Activated T-cell treated with anti-CD3 and anti-CD28 coated beads, Interleukin-2, amount 50 U/mL, for 4 hours (primary cell): ENCODE measurements around the gene PIMREG. TPM values are rescaled to one million over a fixed set of nuclear protein-coding genes. Genes with fewer than 3 reads are reported as not detected.

ENCODE experiments used
- ATAC-seq, 2 donors: fragments of 200-7000 bp; cut with Tn5 transposase; one replicate each; pipeline ENCODE4 v1.10.0; 2021
- DNase-seq: peaks from one replicate; pipeline ENCODE4 v3.0.0-alpha.2; 2020
- H3K27me3 Mint-ChIP-seq: one replicate; pipeline ENCODE4 v1.8.0; 2021; ENCODE audit warnings: low read depth, mixed read lengths
- H3K36me3 Mint-ChIP-seq: one replicate; pipeline ENCODE4 v1.8.0; 2022; ENCODE audit warnings: mixed read lengths; ENCODE audit not compliant: insufficient read depth
- H3K4me1 Mint-ChIP-seq: one replicate; pipeline ENCODE4 v1.8.0; 2021; ENCODE audit warnings: low read depth, mixed read lengths
- H3K4me3 Mint-ChIP-seq: one replicate; pipeline ENCODE4 v1.8.0; 2021; ENCODE audit warnings: mild to moderate bottlenecking, moderate library complexity, mixed read lengths
- H3K9me3 Mint-ChIP-seq: one replicate; pipeline ENCODE4 v1.8.0; 2021; ENCODE audit warnings: mixed read lengths
- total RNA-seq, 3 donors: library from RNA; stranded (reverse); gene quantifications; one replicate each; pipeline ENCODE4 v1.2.1, GENCODE V29; 2021

The PIMREG gene
- total RNA-seq = 1 to 10 TPM in 2 of 3 donors, under 1 TPM in 1; 0.82 to 1.9 (median 1.7) TPM

- DNase-seq (peak; percentile 93), ATAC-seq (peak; percentile 96 to 97)
- Mint-ChIP-seq H3K27me3 (peaks cover 4% of the 10 kb centered on the region), H3K9me3 (no peaks in the 10 kb centered on the region), H3K4me3 (peak within 1 kb of the TSS; percentile 81), H3K4me1 (peaks cover 11% of the 10 kb centered on the region), H3K36me3 (no peaks in the 10 kb centered on the region)
Measured at GRCh38 chr17:6443692-6444570, at the start of gene PIMREG. Gene PIMREG, plus strand, starts transcription at chr17:6444455. Its CDS starts 656 bp downstream, at chr17:6445111.

- Mint-ChIP-seq H3K36me3 (no peaks in the 10 kb centered on the region), H3K27me3 (peaks cover 30% of the 10 kb centered on the region), H3K4me3 (no peak overlapping the region), H3K9me3 (peaks cover 5% of the 10 kb centered on the region), H3K4me1 (no peaks in the 10 kb centered on the region)
- no peak for DNase-seq
- no peak for ATAC-seq
Measured at GRCh38 chr17:6398955-6399354, 45.3 kb upstream of the PIMREG start.

GRCh38 chr17:6402258-6402657, 42.0 kb upstream of the PIMREG start:
- Mint-ChIP-seq H3K4me1 (no peaks in the 10 kb centered on the region), H3K4me3 (no peak overlapping the region), H3K27me3 (peaks cover 16% of the 10 kb centered on the region), H3K9me3 (peaks cover 5% of the 10 kb centered on the region), H3K36me3 (no peaks in the 10 kb centered on the region)
- ATAC-seq (no peak), DNase-seq (no peak)

- Mint-ChIP-seq H3K36me3 (no peaks in the 10 kb centered on the region), H3K27me3 (peaks cover 27% of the 10 kb centered on the region), H3K9me3 (no peaks in the 10 kb centered on the region), H3K4me3 (no peak overlapping the region), H3K4me1 (no peaks in the 10 kb centered on the region)
- no peak for ATAC-seq
- no peak for DNase-seq
Measured at GRCh38 chr17:6408276-6408675, 36.0 kb upstream of the PIMREG start.

- H3K4me3 Mint-ChIP-seq = no peak overlapping the region
- DNase-seq (no peak), ATAC-seq (no peak)
- peaks cover 28% of the 10 kb centered on the region for H3K27me3 Mint-ChIP-seq
- H3K9me3 Mint-ChIP-seq = no peaks in the 10 kb centered on the region
- no peaks in the 10 kb centered on the region for H3K4me1 Mint-ChIP-seq
- no peaks in the 10 kb centered on the region for H3K36me3 Mint-ChIP-seq
Measured at GRCh38 chr17:6408735-6409134, 35.5 kb upstream of the PIMREG start.

- Mint-ChIP-seq H3K4me1 (no peaks in the 10 kb centered on the region), H3K27me3 (peaks cover 26% of the 10 kb centered on the region), H3K9me3 (no peaks in the 10 kb centered on the region), H3K4me3 (no peak overlapping the region), H3K36me3 (no peaks in the 10 kb centered on the region)
- DNase-seq (no peak), ATAC-seq (peak; percentile 53 to 59)
Measured at GRCh38 chr17:6413065-6413464, 31.2 kb upstream of the PIMREG start.

GRCh38 chr17:6415616-6416015, 28.6 kb upstream of the PIMREG start:
- Mint-ChIP-seq H3K4me3 (no peak overlapping the region), H3K36me3 (no peaks in the 10 kb centered on the region), H3K9me3 (no peaks in the 10 kb centered on the region), H3K4me1 (no peaks in the 10 kb centered on the region), H3K27me3 (peaks cover 19% of the 10 kb centered on the region)
- ATAC-seq = no peak
- no peak for DNase-seq

GRCh38 chr17:6420173-6420641, 24.0 kb upstream of the PIMREG start:
- DNase-seq (no peak), ATAC-seq (peak; percentile 35 to 50)
- Mint-ChIP-seq H3K4me3 (no peak overlapping the region), H3K4me1 (no peaks in the 10 kb centered on the region), H3K27me3 (peaks cover 24% of the 10 kb centered on the region), H3K9me3 (no peaks in the 10 kb centered on the region), H3K36me3 (no peaks in the 10 kb centered on the region)

GRCh38 chr17:6421700-6422604, 22.3 kb upstream of the PIMREG start:
- no peak overlapping the region for H3K4me3 Mint-ChIP-seq
- ATAC-seq (peak; percentile 64 to 75), DNase-seq (peak; percentile 63)
- H3K36me3 Mint-ChIP-seq = no peaks in the 10 kb centered on the region
- H3K4me1 Mint-ChIP-seq = peaks cover 2% of the 10 kb centered on the region
- H3K9me3 Mint-ChIP-seq = no peaks in the 10 kb centered on the region
- H3K27me3 Mint-ChIP-seq = peaks cover 19% of the 10 kb centered on the region

- H3K36me3 Mint-ChIP-seq = no peaks in the 10 kb centered on the region
- ATAC-seq = no peak
- peaks cover 10% of the 10 kb centered on the region for H3K4me1 Mint-ChIP-seq
- no peak overlapping the region for H3K4me3 Mint-ChIP-seq
- H3K9me3 Mint-ChIP-seq = no peaks in the 10 kb centered on the region
- H3K27me3 Mint-ChIP-seq = peaks cover 19% of the 10 kb centered on the region
- no peak for DNase-seq
Measured at GRCh38 chr17:6422654-6423241, 21.5 kb upstream of the PIMREG start.

- Mint-ChIP-seq H3K4me3 (no peak overlapping the region), H3K4me1 (peaks cover 18% of the 10 kb centered on the region), H3K9me3 (no peaks in the 10 kb centered on the region), H3K27me3 (peaks cover 19% of the 10 kb centered on the region), H3K36me3 (no peaks in the 10 kb centered on the region)
- DNase-seq (no peak), ATAC-seq (no peak)
Measured at GRCh38 chr17:6423931-6424330, 20.3 kb upstream of the PIMREG start.

- H3K36me3 Mint-ChIP-seq = peaks cover 3% of the 10 kb centered on the region
- ATAC-seq = no peak
Measured at GRCh38 chr17:6425407-6425806, 18.8 kb upstream of the PIMREG start.

GRCh38 chr17:6426356-6427101, 17.7 kb upstream of the PIMREG start:
- Mint-ChIP-seq H3K9me3 (peaks cover 11% of the 10 kb centered on the region), H3K4me1 (peaks cover 18% of the 10 kb centered on the region), H3K4me3 (no peak overlapping the region), H3K36me3 (peaks cover 3% of the 10 kb centered on the region), H3K27me3 (peaks cover 18% of the 10 kb centered on the region)
- no peak for DNase-seq
- no peak for ATAC-seq

More at GRCh38 chr17:6425407-6425806, 18.8 kb upstream of the PIMREG start:
- no peak overlapping the region for H3K4me3 Mint-ChIP-seq
- peaks cover 19% of the 10 kb centered on the region for H3K27me3 Mint-ChIP-seq
- H3K9me3 Mint-ChIP-seq = peaks cover 5% of the 10 kb centered on the region
- no peak for DNase-seq
- peaks cover 18% of the 10 kb centered on the region for H3K4me1 Mint-ChIP-seq
